ENCODE results near the gene NIT1.

The NIT1 gene

DNA sequence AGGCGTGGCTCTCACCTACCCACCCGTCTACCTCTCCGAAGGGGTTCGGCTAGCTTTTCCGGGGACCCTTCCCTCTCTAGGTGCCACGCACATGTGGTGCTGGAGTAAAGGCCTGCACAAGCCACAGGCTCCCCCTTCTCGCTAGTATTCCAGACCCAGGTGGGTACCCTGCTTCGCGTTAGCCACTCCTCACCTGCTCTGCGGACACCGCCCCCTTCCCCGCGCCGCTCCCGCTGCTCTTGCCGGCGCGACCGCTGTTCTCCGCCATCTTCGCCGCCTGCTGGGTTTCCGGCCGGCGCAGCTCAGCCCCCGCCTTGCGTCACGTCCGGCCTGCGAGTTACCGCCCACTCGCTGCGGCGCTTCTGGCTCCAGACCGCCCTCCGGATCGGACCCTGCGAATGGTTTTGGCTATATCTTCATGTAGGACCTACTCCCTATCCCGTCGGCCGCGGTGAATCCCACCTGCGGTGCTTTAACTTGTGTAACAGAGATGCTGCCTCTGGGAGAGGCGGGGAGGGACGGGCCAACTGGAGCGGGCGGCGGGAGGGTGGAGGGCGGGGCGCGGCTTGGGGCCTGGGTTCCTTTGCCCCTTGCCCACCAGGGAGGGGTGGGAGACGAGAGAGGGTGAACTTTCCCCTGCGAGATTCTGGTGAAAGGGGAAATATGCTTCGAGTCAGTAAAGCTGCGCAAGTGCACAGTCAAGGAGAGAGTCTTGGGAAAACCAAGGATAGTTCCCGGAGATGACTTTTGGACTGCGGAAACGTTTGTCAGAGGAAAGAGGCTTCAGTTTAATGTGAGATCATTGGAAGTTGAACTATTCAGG lies at the start of gene NIT1, which contains the start of gene PFDN2:
Gene NIT1, plus strand, starts transcription at position 347 of the 823 bp plus-strand sequence. Its CDS starts 72 bp downstream, at position 419.
Gene PFDN2, minus strand, starts transcription at position 279 of the 823 bp plus-strand sequence. Its CDS starts 11 bp downstream, at position 268.
- TF ChIP-seq CTCF (IDR thresholded peaks at IDR 0.05; ENCODE audit: insufficient read depth, missing control alignments) = no peak
- FAIRE-seq = no peak
- DNase-seq (ENCODE audit: insufficient read length, low spot score) = peak; percentile 92

DNA sequence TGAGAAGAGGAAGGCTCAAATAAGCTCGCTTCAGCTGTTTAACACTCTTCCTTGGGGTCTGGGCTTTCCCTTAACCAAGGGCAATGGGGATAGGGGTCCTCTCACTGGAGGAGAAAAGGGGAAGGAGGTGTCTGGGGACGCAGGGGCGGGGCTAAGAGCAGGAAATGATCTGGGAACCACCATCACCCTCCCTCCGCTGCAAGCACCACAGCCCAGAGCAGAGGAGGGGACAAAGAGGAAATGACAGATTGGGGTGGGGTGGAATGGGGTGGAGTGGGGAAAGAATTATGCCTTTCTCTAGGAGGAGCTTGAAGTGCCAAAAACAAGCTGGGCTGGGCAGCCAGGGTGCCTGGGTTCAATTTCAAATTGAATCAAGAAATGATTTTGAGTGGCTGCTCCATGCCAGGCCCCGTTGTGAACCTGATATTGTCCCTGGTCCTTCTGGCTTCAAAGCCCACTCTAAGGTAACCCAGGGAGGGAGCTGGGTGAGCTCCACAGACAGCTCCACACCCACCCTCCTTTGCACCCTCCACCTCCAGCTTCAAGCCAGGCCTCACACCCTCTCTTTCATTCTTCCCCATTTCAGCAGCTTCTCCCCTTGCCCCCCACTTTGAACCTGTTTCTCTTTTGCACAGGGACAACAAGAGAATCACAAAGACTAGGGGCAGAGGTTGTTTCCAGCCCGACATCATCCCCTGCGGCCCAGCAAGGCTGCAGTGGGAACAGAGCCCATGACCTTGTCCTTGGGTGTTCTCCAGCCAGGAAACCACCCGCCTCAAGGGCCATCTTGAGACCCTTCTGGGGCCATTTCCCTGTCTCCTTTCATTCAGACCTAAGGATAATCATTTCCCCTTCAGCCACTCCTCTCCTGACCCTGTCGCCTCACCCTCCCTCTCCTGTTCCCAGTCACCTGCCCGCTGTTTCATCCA lies 49.3 kb upstream of the NIT1 start:
- no peak for FAIRE-seq
- no peak for DNase-seq (ENCODE audit: insufficient read length, low spot score)
- TF ChIP-seq CTCF (IDR thresholded peaks at IDR 0.05; ENCODE audit: insufficient read depth, missing control alignments) = no peak

- FAIRE-seq (no peak), DNase-seq (ENCODE audit: insufficient read length, low spot score) (no peak)
- TF ChIP-seq CTCF (IDR thresholded peaks at IDR 0.05; ENCODE audit: insufficient read depth, missing control alignments) = no peak
Measured at GRCh38 chr1:161069241-161069640, 48.7 kb upstream of the NIT1 start.

GRCh38 chr1:161069731-161070270 lies 48.1 kb upstream of the NIT1 start, which contains the start of gene ARHGAP30:
ARHGAP30 (minus strand) TSS chr1:161069891; CDS start chr1:161069624, 267 bp downstream.
- no peak for TF ChIP-seq CTCF (IDR thresholded peaks at IDR 0.05; ENCODE audit: insufficient read depth, missing control alignments)
- no peak for FAIRE-seq
- no peak for DNase-seq (ENCODE audit: insufficient read length, low spot score)

DNA sequence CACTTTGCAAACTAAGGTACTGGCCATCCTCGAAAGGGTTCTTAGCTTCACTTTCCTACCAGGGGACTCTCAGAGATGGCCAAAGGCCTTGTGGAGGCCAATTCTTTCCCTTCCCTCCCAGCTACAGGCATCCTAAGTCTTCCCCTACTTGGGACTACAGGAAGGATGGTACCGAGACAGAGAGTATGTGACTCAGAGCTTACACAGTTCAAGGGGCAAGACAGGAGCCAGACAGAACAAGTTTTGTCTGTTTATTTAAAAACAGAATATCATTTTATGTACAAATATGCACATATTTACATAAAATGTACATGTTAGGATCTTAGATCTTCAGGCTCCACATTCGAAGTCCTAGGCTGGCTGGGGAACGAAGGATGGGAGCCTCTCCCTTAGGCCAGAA lies 47.1 kb upstream of the NIT1 start:
- DNase-seq (ENCODE audit: insufficient read length, low spot score) (no peak), FAIRE-seq (no peak)
- TF ChIP-seq CTCF (IDR thresholded peaks at IDR 0.05; ENCODE audit: insufficient read depth, missing control alignments) = no peak

- DNase-seq (ENCODE audit: insufficient read length, low spot score) (no peak), FAIRE-seq (no peak)
- peak; percentile 55 for TF ChIP-seq CTCF (IDR thresholded peaks at IDR 0.05; ENCODE audit: insufficient read depth, missing control alignments)
Measured at GRCh38 chr1:161071886-161072371, 46.0 kb upstream of the NIT1 start.

All from D721Med (cell line).